ENCODE measurements around the gene ADTRP.

The ADTRP gene

GRCh38 chr6:11773013-11773412 lies 5.6 kb downstream of the ADTRP start:
- no peak for DNase-seq (ENCODE audit: low read depth in 2 of 2)

DNA sequence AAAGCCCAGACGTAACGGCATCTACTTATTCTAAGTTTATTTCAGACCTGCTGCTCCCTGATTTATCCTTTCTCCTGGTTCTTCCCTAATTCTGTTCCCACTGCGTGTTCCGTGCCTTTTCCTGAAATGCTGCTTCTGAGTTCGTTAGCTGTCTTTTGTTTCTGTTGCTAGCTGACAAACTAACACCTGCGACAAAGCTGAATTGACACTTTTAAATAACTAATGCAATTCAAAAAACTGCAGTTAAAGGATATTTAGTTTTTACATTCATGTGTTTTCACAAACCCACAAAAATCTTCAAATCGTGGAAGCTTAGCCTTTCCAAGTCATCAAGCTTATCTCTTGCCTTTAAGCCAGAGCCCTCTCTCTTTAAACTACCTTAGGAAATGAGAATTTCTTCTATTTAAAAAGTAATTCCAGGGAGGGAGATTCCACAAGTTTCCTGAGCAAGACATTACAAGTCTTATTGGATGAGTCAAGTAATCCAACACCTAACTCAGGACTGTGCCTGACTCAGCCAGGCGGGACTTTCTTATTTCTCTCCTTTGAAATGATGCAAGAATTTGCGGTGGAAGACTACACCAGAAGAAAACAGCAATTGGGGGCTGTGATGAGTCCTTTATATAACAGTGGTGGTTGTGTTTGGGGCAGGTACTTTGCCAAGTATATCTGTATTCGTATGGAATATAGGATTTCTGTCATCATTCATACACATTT lies 6.3 kb downstream of the ADTRP start:
- no peak for DNase-seq (ENCODE audit: low read depth in 2 of 2)

DNA sequence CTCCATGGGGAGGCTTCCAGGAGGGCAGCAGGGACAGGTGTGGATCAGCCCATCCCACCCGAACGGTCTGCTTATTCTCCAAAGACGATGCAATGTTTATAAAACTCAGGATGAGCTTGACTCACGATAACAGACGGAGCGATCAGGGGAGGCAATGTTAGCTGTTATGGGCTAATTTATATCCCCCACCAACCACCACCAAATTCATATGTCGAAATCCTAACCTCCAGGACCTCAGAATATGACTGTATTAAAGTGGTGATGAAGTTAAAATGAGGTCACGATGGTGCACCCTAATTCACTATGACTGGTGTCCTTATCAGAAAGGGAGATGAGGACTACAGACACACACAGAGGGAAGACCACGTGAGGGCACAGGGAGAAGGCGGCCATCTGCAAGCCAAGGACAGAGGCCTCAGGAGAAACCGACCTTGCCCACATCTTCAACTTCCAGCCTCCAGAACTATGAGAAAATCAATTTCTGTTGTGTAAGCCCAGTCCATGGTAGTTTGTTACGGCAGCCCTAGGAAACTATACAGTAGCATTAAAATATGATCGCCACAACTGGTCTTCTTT lies 7.0 kb downstream of the ADTRP start:
- DNase-seq (ENCODE audit: low read depth in 2 of 2) = no peak

GRCh38 chr6:11770546-11771466 lies 7.8 kb downstream of the ADTRP start:
- DNase-seq (ENCODE audit: low read depth in 2 of 2) = no peak

DNA sequence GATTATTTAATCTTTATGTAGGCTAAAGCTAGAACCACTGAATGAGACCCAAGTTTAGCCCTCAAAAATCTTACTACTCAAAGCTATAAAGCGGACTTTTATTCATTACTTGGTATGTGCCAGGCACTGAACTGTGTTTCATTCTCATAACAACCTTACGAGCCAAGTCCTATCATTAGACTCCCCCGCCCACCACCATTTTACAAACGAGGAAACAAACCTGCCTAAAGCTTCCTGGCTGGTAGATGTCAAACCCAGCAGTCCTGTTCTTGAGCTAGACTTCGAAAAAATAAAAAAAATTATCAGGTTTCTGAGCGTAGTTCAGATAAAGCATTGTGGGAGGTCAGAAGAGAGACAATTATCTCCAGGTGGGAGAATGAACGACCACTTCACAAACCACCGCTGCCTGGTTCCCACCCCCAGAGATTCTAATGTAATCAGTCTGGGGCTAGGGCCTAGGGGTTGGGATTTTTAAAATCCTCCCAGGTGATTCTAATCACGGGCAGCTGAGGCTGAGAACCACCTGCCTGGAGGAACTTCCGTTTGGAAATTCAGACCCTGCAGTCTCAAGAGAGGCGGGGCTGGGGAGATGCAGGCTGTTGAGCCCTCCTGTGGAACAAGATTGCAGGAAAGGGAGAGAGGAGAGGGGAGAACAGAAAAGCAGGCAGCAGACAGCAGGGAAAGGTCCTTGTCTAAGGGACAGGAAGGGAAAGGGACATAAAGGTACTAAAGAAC lies 8.6 kb downstream of the ADTRP start:
- no peak for DNase-seq (ENCODE audit: low read depth in 2 of 2)

DNA sequence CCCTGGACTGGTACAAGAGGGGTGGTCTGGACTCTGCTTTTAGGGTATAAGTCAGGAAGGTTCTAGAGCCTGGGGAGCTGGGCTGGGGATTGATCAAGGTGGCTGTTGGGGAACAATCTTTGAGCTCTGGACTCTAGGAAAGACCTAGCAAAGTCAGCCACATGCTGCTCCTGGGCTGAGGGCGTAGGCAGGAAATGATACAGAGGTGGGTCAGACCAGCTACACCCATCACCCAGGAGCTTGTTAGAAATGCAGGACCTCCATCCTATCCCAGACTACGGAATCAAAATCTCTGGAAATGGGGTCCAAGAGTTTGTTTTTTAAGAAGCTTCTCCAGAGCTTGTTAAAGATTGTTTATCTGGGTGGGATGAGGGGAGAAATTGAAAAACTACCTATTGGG lies 9.4 kb downstream of the ADTRP start:
- DNase-seq (ENCODE audit: low read depth in 2 of 2) = no peak

- no peak for DNase-seq (ENCODE audit: low read depth in 2 of 2)
Observed at GRCh38 chr6:11767978-11768756, 10.4 kb downstream of the ADTRP start.

DNA sequence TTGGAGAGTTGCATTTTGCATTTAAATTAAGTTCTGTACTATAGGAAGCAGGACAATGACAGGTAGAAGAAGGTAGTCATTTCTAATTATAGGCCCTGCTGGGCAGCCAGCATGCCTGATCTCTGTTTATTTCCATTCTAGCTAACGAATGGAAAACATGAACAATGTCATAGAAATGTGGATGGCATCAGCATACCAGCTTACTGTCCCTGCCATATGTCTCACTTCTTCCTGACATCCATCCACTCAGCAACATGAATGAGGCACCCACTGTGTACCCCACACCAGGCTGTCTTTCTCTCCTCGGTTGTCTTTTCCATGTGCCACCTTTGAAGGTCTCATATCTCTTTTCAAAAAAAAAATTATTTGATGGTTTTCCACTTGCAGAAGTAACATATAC lies 11.1 kb downstream of the ADTRP start:
- no peak for DNase-seq (ENCODE audit: low read depth in 2 of 2)

- DNase-seq (ENCODE audit: low read depth in 2 of 2) = no peak
Observed at GRCh38 chr6:11766589-11767450, 11.8 kb downstream of the ADTRP start.

DNA sequence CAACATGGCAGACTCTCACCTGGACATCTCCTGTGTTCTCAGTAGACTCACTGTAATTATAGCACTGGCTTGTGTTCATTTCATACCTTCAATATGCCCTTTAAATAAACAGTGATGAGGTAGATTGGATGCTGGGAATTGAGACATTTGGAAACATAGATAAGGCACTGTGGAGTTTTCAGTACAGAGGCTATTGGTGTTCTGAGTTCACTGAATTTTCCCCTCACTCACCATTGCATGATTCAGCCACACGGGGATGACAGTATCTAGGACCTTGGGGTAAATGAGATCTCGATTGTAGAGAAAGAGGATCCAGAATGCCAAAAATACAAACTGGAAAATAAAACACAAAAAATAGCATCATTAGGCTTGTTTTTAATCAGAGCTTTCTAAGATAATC lies 12.6 kb downstream of the ADTRP start:
- DNase-seq (ENCODE audit: low read depth in 2 of 2) = no peak

GRCh38 chr6:11764250-11764604 lies 14.4 kb downstream of the ADTRP start:
- no peak for DNase-seq (ENCODE audit: low read depth in 2 of 2)

DNA sequence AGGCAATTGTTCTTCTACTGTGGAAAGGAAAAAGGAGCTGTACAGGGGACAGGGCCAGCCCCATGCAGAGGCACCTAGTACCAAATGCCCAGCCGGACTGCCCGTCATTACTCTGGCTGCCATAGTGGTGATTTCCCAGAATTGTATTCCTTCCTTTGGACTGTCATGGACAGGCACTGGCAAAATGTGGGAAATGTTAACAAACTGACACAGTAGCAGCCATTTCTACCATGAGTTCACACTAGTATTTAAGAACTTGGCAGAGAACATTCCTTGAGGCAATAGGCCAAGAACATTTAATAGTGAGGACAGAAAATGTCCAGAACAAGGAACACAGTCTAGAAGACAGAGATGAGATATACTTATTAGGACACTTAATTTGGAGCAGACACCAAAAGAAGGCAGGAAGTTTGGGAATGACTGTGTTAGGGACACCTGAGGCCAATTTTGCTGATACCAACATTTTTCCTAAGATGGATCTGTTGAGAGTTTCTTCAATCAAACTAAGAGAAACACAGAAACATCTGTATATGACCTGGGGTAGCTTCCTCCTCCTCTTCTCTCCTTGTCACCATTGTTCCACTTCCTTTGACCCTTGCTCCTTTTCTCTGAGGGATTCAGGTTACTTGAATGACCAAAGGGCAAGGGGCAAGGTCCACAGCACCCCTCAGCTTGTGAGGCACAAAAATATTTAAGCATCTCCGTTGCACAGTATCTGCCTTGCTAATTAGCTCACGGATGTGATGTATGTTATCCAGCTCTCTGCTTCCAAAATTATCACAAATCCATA lies 14.9 kb downstream of the ADTRP start:
- DNase-seq (ENCODE audit: low read depth in 2 of 2) = no peak

DNA sequence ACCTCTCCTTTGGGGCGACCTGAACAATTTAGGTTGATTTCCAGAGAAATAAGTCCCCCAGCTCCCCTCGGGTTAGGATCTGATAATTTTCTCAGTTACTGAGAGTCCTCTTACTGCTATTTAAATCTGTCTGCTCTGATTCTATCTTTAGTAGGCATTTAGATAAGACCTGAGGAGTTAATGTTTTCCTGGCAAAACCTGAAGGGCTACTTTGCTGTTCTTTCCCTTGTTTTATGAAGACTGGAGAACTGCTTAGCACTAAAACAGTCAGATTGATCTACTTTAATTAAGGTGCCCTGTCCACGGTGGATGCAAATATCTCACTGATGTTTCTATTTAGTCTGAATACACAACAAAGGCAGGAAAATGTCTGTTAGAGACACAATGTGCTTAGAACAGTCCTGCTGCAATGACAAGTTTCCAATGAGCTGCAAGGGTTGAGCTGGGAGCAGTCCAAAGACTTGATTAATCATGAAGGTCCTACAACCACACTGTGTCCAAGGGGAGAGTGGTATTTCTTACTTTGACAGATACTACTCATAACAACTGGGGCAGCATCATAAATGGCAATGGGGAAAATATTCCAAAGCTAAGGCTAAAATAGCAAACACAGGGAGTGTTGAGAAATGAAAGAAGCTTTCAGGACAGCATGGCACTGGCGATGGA lies 15.7 kb downstream of the ADTRP start:
- no peak for DNase-seq (ENCODE audit: low read depth in 2 of 2)

DNA sequence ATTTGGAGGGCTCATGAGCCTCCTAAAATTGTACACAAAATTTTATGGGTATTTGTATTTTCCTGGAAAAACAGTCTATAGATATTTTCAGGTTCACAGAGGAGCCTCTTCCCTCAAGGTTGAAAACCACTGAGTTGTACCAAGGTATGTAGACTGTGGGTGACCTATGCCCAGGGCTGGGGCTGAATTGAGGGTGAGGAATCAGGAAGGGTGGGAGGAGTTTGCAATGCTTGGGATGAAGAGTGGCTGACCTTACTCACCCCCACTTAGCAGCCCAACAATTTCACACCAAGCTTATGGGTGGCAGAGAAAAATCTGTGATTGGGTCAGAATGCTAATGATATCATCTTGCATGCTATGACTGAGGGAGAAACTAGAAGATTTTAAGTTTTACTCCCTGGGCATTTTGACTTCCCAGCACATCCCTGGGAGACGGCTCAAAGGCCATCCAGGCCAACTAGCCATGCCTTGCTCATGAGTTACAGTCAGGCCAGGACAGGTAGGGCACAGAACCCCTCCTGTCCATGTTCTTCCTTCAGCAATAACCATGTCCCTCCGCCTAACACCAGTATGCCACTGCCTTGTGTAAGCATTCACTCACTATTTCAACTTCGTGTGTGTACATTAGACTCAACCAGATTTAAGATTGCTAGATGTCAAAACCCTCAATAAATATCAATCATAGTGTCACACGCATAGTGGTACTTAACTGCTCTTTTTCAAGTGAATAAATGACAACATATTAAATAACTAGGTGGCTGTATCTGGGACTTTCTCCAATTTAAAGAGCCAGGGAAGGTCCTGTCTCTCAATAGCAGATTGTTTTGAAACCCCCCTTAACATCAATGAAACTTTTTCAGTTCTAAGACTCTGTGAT lies 16.6 kb downstream of the ADTRP start:
- DNase-seq (ENCODE audit: low read depth in 2 of 2) = no peak

- DNase-seq (ENCODE audit: low read depth in 2 of 2) = no peak
Observed at GRCh38 chr6:11760015-11760473, 18.6 kb downstream of the ADTRP start.

GRCh38 chr6:11758878-11759277 lies 19.7 kb downstream of the ADTRP start:
- DNase-seq (ENCODE audit: low read depth in 2 of 2) = no peak

GRCh38 chr6:11756726-11757125 lies 21.9 kb downstream of the ADTRP start:
- DNase-seq (ENCODE audit: low read depth in 2 of 2) = no peak

DNA sequence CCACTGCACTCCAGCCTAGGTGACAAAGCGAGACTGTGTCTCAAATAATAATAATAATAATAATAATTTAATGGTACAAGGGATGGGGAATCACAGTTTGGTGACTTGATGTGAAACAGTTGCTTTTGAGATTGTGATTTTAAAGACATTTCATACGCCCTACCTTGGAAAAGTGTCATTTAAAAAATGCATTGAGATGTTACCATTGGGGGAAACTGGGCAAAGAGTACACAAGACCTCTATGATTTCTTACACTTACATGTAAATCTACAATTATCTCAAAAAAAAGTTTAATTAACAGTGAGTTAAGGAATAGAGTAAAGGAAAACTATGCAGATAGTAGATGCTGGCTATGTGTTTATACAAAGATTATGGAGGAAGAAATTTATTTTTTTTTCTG lies 22.3 kb downstream of the ADTRP start:
- no peak for DNase-seq (ENCODE audit: low read depth in 2 of 2)
